H9 (cell line): ENCODE results near the gene ZFAND3. TPM values are rescaled to one million over a fixed set of nuclear protein-coding genes. Genes with fewer than 3 reads are reported as not detected.

Experiments used
- DNase-seq: peaks from one replicate; pipeline ENCODE4 v3.0.0-alpha.2; 2017
- H2AFZ ChIP-seq: one replicate; pipeline ENCODE4 v1.6.1; 2013; ENCODE audit warnings: mild to moderate bottlenecking, low read length, control low read depth, moderate library complexity
- H2AK5ac ChIP-seq: 2 replicates; pipeline ENCODE4 v1.6.1; 2013; ENCODE audit warnings: low read length, control low read depth, mixed read lengths; ENCODE audit not compliant: insufficient read length
- H2BK120ac ChIP-seq: one replicate; pipeline ENCODE4 v1.6.1; 2013; ENCODE audit warnings: low read depth, mild to moderate bottlenecking, low read length, control low read depth, inconsistent platforms; ENCODE audit not compliant: poor library complexity, severe bottlenecking
- H2BK12ac ChIP-seq: 2 replicates; pipeline ENCODE4 v1.6.1; 2013; ENCODE audit warnings: low read length, control low read depth, mixed read lengths, low read depth; ENCODE audit not compliant: insufficient read length
- H2BK15ac ChIP-seq: 2 replicates; pipeline ENCODE4 v1.6.1; 2013; ENCODE audit warnings: low read depth, low read length, control low read depth
- H2BK20ac ChIP-seq: one replicate; pipeline ENCODE4 v1.6.1; 2013; ENCODE audit warnings: low read depth, mild to moderate bottlenecking, low read length, control low read depth, inconsistent platforms; ENCODE audit not compliant: poor library complexity, severe bottlenecking
- H2BK5ac ChIP-seq: 2 replicates; pipeline ENCODE4 v1.6.1; 2013; ENCODE audit warnings: low read length, control low read depth, mixed read lengths; ENCODE audit not compliant: insufficient read length
- H3K14ac ChIP-seq: 2 replicates; pipeline ENCODE4 v1.6.1; 2013; ENCODE audit warnings: low read length, control low read depth; ENCODE audit not compliant: insufficient read depth
- H3K18ac ChIP-seq: 2 replicates; pipeline ENCODE4 v1.6.1; 2013; ENCODE audit warnings: low read depth, mild to moderate bottlenecking, mixed read lengths, low read length, control low read depth; ENCODE audit not compliant: insufficient read length
- H3K23ac ChIP-seq: 2 replicates; pipeline ENCODE4 v1.6.1; 2013; ENCODE audit warnings: low read length, control low read depth, mixed read lengths, low read depth; ENCODE audit not compliant: insufficient read length
- H3K23me2 ChIP-seq: 2 replicates; pipeline ENCODE4 v1.6.1; 2013; ENCODE audit warnings: low read depth, mild to moderate bottlenecking, mixed read lengths, low read length, control low read depth; ENCODE audit not compliant: insufficient read length, poor library complexity, severe bottlenecking
- H3K27ac ChIP-seq: 2 replicates; pipeline ENCODE4 v1.5.1; 2013; ENCODE audit warnings: low read length, control low read depth, mixed read lengths, low read depth; ENCODE audit not compliant: insufficient read length
- H3K27me3 ChIP-seq: 2 replicates; pipeline ENCODE4 v1.6.1; 2013; ENCODE audit warnings: low read length, control low read depth, inconsistent platforms; ENCODE audit not compliant: insufficient read depth
- H3K4ac ChIP-seq: 2 replicates; pipeline ENCODE4 v1.6.1; 2013; ENCODE audit warnings: low read depth, mild to moderate bottlenecking, control low read depth, inconsistent platforms, low read length, moderate library complexity
- H3K4me1 ChIP-seq: 2 replicates; pipeline ENCODE4 v1.6.1; 2013; ENCODE audit warnings: low read length, control low read depth, inconsistent platforms; ENCODE audit not compliant: insufficient read depth
- H3K4me2 ChIP-seq: 2 replicates; pipeline ENCODE4 v1.6.1; 2013; ENCODE audit warnings: low read length, control low read depth, mixed read lengths; ENCODE audit not compliant: insufficient read length, insufficient read depth
- H3K56ac ChIP-seq: 2 replicates; pipeline ENCODE4 v1.6.1; 2013; ENCODE audit warnings: low read depth, mild to moderate bottlenecking, mixed read lengths, low read length, control low read depth; ENCODE audit not compliant: insufficient read length
- H3K79me1 ChIP-seq: 2 replicates; pipeline ENCODE4 v1.6.1; 2013; ENCODE audit warnings: low read depth, mild to moderate bottlenecking, moderate library complexity, low read length, control low read depth, inconsistent platforms; ENCODE audit not compliant: insufficient read depth, poor library complexity, severe bottlenecking
- H3K79me2 ChIP-seq: 2 replicates; pipeline ENCODE4 v1.6.1; 2013; ENCODE audit warnings: low read length, control low read depth, inconsistent platforms; ENCODE audit not compliant: insufficient read depth
- H3K9ac ChIP-seq: 2 replicates; pipeline ENCODE4 v1.6.1; 2013; ENCODE audit warnings: low read length, control low read depth, mixed read lengths; ENCODE audit not compliant: insufficient read length; ENCODE audit errors: extremely low read depth
- H3K9me3 ChIP-seq: one replicate; pipeline ENCODE4 v1.6.1; 2013; ENCODE audit warnings: low read depth, low read length, inconsistent platforms; ENCODE audit not compliant: control insufficient read depth
- H3T11ph ChIP-seq: one replicate; pipeline ENCODE4 v1.6.1; 2013; ENCODE audit warnings: mild to moderate bottlenecking, low read length, control low read depth, inconsistent platforms
- H4K20me1 ChIP-seq: one replicate; pipeline ENCODE4 v1.6.1; 2013; ENCODE audit not compliant: control insufficient read depth, insufficient read length, insufficient read depth
- H4K5ac ChIP-seq: 2 replicates; pipeline ENCODE4 v1.6.1; 2013; ENCODE audit warnings: low read depth, mild to moderate bottlenecking, mixed read lengths, low read length, control low read depth; ENCODE audit not compliant: insufficient read length
- H4K8ac ChIP-seq: replicated peaks from 2 replicates; pipeline ENCODE4 v1.6.1; 2013; ENCODE audit warnings: low read length, control low read depth, mixed read lengths, low read depth; ENCODE audit not compliant: insufficient read length
- H4K91ac ChIP-seq: 2 replicates; pipeline ENCODE4 v1.6.1; 2013; ENCODE audit warnings: low read depth, mild to moderate bottlenecking, moderate library complexity, mixed read lengths, low read length, control low read depth; ENCODE audit not compliant: insufficient read length
- H3K27ac Mint-ChIP-seq, 3 experiments: 2 replicates in 2 of 3; 3 replicates in 1 of 3; pipeline ENCODE4 v1.8.0; 2020 to 2021; ENCODE audit warnings: mixed read lengths in 3 of 3, mild to moderate bottlenecking in 1 of 3, moderate library complexity in 1 of 3
- H3K27me3 Mint-ChIP-seq: 2 replicates; pipeline ENCODE4 v1.8.0; 2021; ENCODE audit warnings: low read depth, mild to moderate bottlenecking, moderate library complexity, mixed read lengths
- H3K36me3 Mint-ChIP-seq, 3 experiments: 2 replicates in 2 of 3; 3 replicates in 1 of 3; pipeline ENCODE4 v1.8.0; 2020 to 2021; ENCODE audit warnings: low read depth in 3 of 3, mixed read lengths in 3 of 3; ENCODE audit not compliant: insufficient read depth in 1 of 3
- H3K4me1 Mint-ChIP-seq, 2 experiments: 2 replicates each; pipeline ENCODE4 v1.8.0; 2020; ENCODE audit warnings: mixed read lengths in 2 of 2
- H3K4me3 Mint-ChIP-seq, 2 experiments: 2 replicates in 1 of 2; 3 replicates in 1 of 2; pipeline ENCODE4 v1.8.0; 2020 to 2021; ENCODE audit warnings: mild to moderate bottlenecking in 2 of 2, mixed read lengths in 2 of 2, moderate library complexity in 1 of 2
- H3K9me3 Mint-ChIP-seq, 2 experiments: 2 replicates in 1 of 2; 3 replicates in 1 of 2; pipeline ENCODE4 v1.8.0; 2020; ENCODE audit warnings: mild to moderate bottlenecking in 2 of 2, mixed read lengths in 2 of 2, moderate library complexity in 1 of 2
- CTCF ChIP-seq: fragments of 200-600 bp; sonication (generic); conservative IDR thresholded peaks from 3 replicates; pipeline ENCODE4 v1.8.0; 2021; ENCODE audit warnings: antibody characterized with exemption, mild to moderate bottlenecking
- WGBS: extraction: QIAGEN DNeasy Blood & Tissue Kit; methylation state at CpG from one replicate; pipeline ENCODE4 v1.1.7; 2013; ENCODE audit warnings: missing lambda C conversion rate, low lambda C conversion rate, mixed read lengths; ENCODE audit not compliant: insufficient read length; ENCODE audit errors: extremely low coverage; 5-methylcytosine and 5-hydroxymethylcytosine counted together
- total RNA-seq: library from RNA; stranded (reverse); gene quantifications from 2 replicates; pipeline ENCODE4 v1.2.1, GENCODE V29; 2021

ZFAND3 gene
- total RNA-seq, 1 experiment from 2014 or later: 57.7 TPM

- Histone ChIP-seq H2BK5ac (no peak overlapping the region), H3K9ac (no peak overlapping the region), H3K4ac (no peak overlapping the region), H3K27ac (no peak overlapping the region), H4K5ac (no peak overlapping the region), H3K23me2 (no peaks in the 10 kb centered on the region), H3K4me2 (no peak overlapping the region), H3K4me1 (no peaks in the 10 kb centered on the region), H3K79me2 (peaks cover 26% of the 10 kb centered on the region; the same call in 1 of the 2 replicates), H3K14ac (no peak overlapping the region), H4K20me1 (no peaks in the 10 kb centered on the region), H3T11ph (no peak overlapping the region), H2BK20ac (no peak overlapping the region), H3K79me1 (peaks cover 6% of the 10 kb centered on the region), H4K8ac (no peak overlapping the region), H4K91ac (no peak overlapping the region), H2BK120ac (no peak overlapping the region), H2BK15ac (no peak overlapping the region), H3K23ac (no peak overlapping the region), H3K27me3 (no peaks in the 10 kb centered on the region), H2BK12ac (no peak overlapping the region), H3K9me3 (no peaks in the 10 kb centered on the region), H3K18ac (no peak overlapping the region), H3K56ac (no peak overlapping the region), H2AFZ (no peak overlapping the region), H2AK5ac (no peak overlapping the region)
- Mint-ChIP-seq H3K27ac (no peak overlapping the region; a peak in 1 of 7 replicates), H3K27me3 (no peaks in the 10 kb centered on the region), H3K9me3 (no peaks in the 10 kb centered on the region), H3K4me1 (peaks cover 30 to 33% of the 10 kb centered on the region in 2 experiments), H3K4me3 (no peak overlapping the region), H3K36me3 (peaks cover 0 to under 1% (median under 1%) of the 10 kb centered on the region in 3 experiments; a peak in 2 of 7 replicates)
- DNase-seq: no peak
- WGBS: no CpG with 5 or more reads among the region's 2 CpGs
- no peak for TF ChIP-seq CTCF
These were observed 7.5 kb downstream of the ZFAND3 start for GRCh38 chr6:37826993-37827392.
